GM18499 (cell line): ENCODE data around the gene PHOX2A.
"Not testable (repeated sequence)": the region's sequence is repeated elsewhere in the genome, so short reads cannot be mapped to it uniquely, and the experiment has no call there.

ENCODE experiments used
- ATAC-seq: cut with Tn5 transposase; IDR thresholded peaks from one replicate; pipeline ENCODE4 v1.9.1; 2021; ENCODE audit warnings: moderate number of reproducible peaks; ENCODE audit not compliant: insufficient read depth, unreplicated experiment

PHOX2A gene

GRCh38 chr11:72244060-72244360 lies at the start of gene PHOX2A:
Gene PHOX2A (minus strand): TSS chr11:72244176. CDS start chr11:72244004, 172 bp downstream.
- no peak for ATAC-seq

DNA sequence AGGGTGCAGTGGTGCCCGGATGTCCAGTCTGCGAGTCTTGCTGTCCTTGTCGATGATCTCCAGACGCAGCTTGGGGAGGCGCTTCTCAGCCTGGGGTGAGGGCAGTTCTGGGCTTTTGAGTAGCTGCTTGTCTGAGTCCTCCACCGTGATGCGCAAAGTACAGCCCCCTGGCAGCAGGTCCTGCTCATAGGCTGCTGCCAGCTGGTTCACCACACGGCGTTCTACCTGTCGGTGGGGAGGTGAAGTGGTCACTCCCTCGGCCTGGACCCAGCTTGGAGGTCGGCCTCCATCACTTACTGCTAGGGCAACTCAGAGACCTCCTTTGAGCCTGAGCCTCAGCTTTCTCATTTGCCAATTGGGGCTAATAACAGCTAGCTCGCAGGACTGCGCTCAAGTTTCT lies 49.4 kb upstream of the PHOX2A start:
- ATAC-seq, result no peak

- no peak for ATAC-seq
These were observed 48.3 kb upstream of the PHOX2A start for GRCh38 chr11:72292106-72292785.

GRCh38 chr11:72290741-72291140 lies 46.8 kb upstream of the PHOX2A start:
- ATAC-seq, result not testable (repeated sequence)

DNA sequence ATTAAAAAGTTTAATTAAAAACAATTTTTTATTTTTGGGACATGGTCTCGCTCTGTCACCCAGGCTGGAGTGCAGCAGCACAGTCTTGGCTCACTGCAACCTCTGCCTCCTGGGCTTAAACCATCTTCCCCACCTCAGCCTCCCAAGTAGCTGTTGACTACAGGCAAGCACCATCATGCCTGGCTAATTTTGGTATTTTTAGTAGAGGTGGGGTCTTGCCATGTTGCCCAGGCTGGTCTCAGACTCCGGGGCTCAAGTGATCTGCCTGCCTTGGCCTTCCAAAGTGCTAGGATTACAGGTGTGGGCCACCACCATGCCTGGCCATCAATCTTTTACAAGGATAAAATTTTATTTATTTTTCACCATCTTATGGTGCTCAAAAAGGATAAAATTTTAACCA lies 43.3 kb upstream of the PHOX2A start:
- ATAC-seq, result no peak

DNA sequence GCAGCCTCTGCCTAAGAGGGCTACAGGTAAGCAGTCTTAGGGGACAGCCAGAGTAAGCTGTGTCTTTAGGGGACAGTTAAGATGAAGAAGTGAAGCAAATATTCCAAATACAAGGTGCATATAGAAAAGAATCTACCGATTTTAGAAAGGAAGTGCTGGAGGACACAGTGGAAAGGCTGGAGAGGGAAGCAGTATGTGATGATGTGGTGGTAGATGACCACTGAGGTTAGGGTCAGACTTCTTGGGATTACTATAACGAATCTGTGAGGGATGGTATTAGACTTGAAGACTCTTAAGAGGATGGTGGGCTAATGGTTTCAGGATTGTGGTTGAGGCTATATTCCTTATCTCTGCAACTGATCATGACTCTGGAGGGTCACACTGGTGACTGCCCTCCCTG lies 40.0 kb upstream of the PHOX2A start:
- no peak for ATAC-seq

DNA sequence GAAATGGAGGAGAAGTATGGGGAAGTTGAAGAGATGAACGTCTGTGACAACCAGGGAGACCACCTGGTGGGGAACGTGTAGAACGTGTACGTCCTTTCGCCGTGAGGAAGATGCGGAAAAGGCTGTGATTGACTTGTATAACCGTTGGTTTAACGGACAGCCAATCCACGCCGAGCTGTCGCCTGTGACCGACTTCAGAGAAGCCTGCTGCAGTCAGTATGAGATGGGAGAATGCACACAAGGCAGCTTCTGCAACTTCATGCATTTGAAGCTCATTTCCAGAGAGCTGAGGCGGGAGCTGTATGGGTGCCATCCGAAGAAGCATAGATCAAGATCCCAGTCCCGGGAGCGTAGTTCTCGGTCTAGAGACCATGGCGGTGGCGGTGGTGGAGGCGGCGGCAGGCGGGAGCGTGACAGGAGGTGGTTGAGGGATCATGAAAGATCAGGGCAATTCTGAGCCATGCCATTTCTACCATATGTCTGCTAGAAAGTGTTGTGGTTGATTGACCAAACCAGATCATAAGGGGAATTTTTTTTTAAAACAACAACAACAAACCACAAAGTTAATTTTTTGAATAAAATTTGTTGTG lies 36.8 kb upstream of the PHOX2A start:
- no peak for ATAC-seq

- ATAC-seq, result no peak
These were observed 36.1 kb upstream of the PHOX2A start for GRCh38 chr11:72280037-72280436.

GRCh38 chr11:72278905-72279304 lies 34.9 kb upstream of the PHOX2A start:
- no peak for ATAC-seq

GRCh38 chr11:72274435-72274834 lies 30.5 kb upstream of the PHOX2A start:
- no peak for ATAC-seq

GRCh38 chr11:72271980-72272379 lies 28.0 kb upstream of the PHOX2A start:
- ATAC-seq, result no peak

- ATAC-seq, result no peak
These were observed 24.1 kb upstream of the PHOX2A start for GRCh38 chr11:72267956-72268617.

DNA sequence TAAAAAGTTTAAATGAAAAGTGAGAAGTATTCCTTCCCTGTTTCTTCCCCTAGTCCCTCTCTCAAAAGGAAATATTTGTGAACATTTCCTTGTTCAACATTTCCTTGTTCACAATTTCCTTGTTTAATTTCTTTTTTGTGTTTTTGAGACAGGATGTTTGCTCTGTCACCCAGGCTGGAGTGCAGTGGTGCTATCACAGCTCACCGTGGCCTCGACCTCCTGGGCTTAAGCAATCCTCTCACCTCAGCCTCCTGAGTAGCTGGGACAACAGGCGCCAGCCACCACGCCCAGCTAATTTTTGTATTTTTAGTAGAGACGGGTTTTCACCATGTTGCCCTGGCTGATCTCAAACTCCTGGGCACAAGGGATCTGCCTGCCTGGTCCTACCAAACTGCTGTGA lies 23.0 kb upstream of the PHOX2A start:
- ATAC-seq, result not testable (repeated sequence)

DNA sequence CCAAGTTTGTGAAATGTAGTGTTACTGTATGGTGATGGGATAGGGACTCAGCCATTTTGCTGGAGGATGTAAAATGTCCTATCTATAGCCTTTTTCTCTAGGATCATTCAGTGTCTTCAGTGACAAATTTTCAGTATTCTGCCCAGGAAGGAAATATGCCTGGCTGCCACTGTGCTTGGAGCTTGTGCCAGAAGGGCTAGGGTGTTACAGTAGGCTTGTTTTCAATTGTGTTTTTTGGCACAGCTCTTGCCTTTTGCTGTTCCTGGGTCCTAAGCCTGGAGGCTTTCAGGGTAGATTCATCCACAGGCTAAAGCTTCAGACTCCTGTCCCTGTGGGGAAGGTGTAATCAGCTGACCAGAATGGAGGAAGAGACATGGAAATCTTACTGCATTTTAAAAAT lies 22.0 kb upstream of the PHOX2A start:
- no peak for ATAC-seq

DNA sequence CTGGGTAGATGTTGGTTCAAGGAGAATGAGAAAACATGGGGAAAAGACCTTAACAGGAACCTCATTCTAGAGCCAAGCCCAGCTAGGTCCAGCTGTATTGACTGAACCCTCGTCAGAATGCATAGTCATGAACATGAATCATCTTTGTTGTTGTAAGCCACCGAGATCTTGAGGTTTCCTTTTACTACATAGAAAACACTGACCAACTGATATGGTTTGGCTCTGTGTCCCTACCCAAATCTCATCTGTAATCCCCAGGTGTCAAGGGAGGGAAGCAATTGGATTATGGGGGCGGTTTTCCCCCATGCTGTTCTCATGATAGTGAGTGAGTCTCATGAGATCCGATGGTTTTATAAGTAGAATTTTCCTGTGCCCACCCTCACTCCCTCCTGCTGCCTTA lies 19.4 kb upstream of the PHOX2A start:
- ATAC-seq, result no peak

- ATAC-seq, result no peak
These were observed 16.6 kb upstream of the PHOX2A start for GRCh38 chr11:72260574-72260973.

GRCh38 chr11:72259490-72259889 lies 15.5 kb upstream of the PHOX2A start:
- ATAC-seq, result no peak

GRCh38 chr11:72257570-72257969 lies 13.6 kb upstream of the PHOX2A start:
- ATAC-seq, result no peak

DNA sequence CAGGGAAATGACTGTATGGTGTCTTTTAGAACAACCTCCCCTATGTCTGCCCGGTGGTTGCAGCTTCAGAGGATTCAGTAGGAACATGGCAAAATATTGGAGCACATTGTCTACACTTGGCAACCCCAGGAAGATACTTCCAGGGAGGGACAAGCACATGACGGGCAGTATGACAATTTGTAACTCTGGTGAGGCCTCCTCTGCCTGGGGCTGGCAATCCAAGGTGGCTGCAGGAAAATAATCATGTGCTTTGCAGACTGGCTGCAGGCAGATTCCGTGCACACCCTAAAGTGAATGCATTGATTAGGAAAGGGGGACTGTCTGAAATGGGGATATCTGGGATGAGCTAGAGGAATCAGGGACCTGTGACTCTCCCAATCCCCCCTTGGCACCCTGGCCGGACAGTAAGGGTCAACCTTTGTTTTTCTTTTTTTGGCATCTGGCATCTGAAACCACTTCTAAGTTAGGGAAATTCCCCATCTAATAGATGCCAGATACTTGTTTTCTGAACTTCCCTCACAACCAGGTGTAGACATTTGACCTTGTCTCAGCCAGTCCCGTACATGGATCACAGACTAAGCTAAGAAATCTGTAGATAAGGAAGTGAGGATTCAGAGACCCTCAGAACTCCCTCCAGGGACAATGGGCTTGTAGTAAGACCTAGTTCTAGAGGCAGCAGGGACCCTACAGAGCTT lies 10.5 kb upstream of the PHOX2A start:
- ATAC-seq, result no peak

DNA sequence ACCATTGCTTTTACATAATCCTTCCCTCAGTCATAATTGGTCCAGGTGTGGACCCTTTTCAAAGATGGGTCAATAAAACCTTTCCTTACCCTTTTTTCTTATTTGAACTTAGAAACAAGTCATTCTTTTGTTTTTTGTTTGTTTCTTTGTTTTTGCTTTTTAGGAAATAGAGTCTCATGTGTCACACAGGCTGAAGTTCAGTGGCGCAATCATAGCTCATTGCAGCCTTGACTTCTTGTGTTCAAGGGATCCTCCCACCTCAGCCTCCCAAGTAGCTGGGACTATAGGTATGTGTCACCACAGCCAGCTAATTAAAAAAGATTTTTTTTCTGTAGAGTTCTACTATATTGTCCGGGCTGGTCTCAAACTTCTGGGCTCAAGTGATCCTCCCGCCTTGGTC lies 9.4 kb upstream of the PHOX2A start:
- ATAC-seq, result no peak

- no peak for ATAC-seq
These were observed 7.6 kb upstream of the PHOX2A start for GRCh38 chr11:72251614-72252013.
